K562 (cell line): ENCODE measurements around the gene HOXB3. TPM values are rescaled to one million over a fixed set of nuclear protein-coding genes. Genes with fewer than 3 reads are reported as not detected.

Source experiments
- ATAC-seq: fragments of 200-7000 bp; cut with Tn5 transposase; 3 replicates; pipeline ENCODE4 v1.9.1; 2020; ENCODE audit warnings: moderate library complexity
- BruUV-seq: library from RNA; stranded (reverse); fragments of 400-500 nt; replicated peaks from 2 replicates; lab custom pipeline; 2021; lab: Mats Ljungman, UMichigan
- CTCF ChIA-PET: fragments of 300-600 bp; formaldehyde crosslinking; extraction: SDS; loops from one replicate; lab custom pipeline; 2021; ENCODE audit warnings: low intra/inter-chr PET ratio; lab: Yijun Ruan, JAX
- POLR2A ChIA-PET: fragments of 300-600, 350-650 bp; sonication (Branson Sonifier 250); formaldehyde crosslinking; extraction: SDS; loops from one replicate; lab custom pipeline; 2021; ENCODE audit warnings: antibody characterized with exemption, inconsistent platforms; lab: Yijun Ruan, JAX
- DNase-seq, 4 experiments: peaks; one replicate each; pipeline versions ENCODE4 v3.0.0 to v3.0.0-alpha.2; 2011 to 2018; ENCODE audit warnings: low spot score in 3 of 4, mixed read lengths in 3 of 4; ENCODE audit errors: extremely low read depth in 1 of 4
- FAIRE-seq: peaks from 2 replicates; lab custom pipeline; 2011; peaks lifted over from hg19 to GRCh38; lab: Jason Lieb, UNC
- H2AFZ ChIP-seq: 2 replicates; pipeline ENCODE4 v1.6.0; 2011; ENCODE audit warnings: low read depth, low read length, control low read depth, inconsistent platforms
- H3K27ac ChIP-seq: fragments of 200-600 bp; 3 replicates; pipeline ENCODE4 v1.8.0; 2011; ENCODE audit warnings: low read depth, mild to moderate bottlenecking, control low read depth, inconsistent platforms, low read length, moderate library complexity, mixed read lengths; ENCODE audit errors: extremely low read depth
- H3K27me3 ChIP-seq, 2 experiments: fragments of 300-600 bp in 1 of 2; 2 replicates in 1 of 2; 3 replicates in 1 of 2; pipeline versions ENCODE4 v1.6.0 to v1.8.0; 2011; ENCODE audit warnings: inconsistent platforms in 2 of 2, low read length in 2 of 2, mild to moderate bottlenecking in 1 of 2, mixed read lengths in 1 of 2, moderate library complexity in 1 of 2; ENCODE audit not compliant: control insufficient read depth in 2 of 2, insufficient read depth in 2 of 2
- H3K36me3 ChIP-seq: fragments of 300-600 bp; 3 replicates; pipeline ENCODE4 v1.8.0; 2011; ENCODE audit warnings: mild to moderate bottlenecking, low read length, inconsistent platforms; ENCODE audit not compliant: control insufficient read depth, insufficient read depth
- H3K4me1 ChIP-seq, 2 experiments: fragments of 200-600 bp in 1 of 2; replicated peaks in 1 of 2; 2 replicates in 1 of 2; 3 replicates in 1 of 2; pipeline versions ENCODE4 v1.5.1 to v1.8.0; 2011; ENCODE audit warnings: inconsistent platforms in 2 of 2, low read length in 2 of 2, mild to moderate bottlenecking in 1 of 2, mixed read lengths in 1 of 2, moderate library complexity in 1 of 2; ENCODE audit not compliant: control insufficient read depth in 2 of 2, insufficient read depth in 2 of 2
- H3K4me2 ChIP-seq: 2 replicates; pipeline ENCODE4 v1.6.1; 2011; ENCODE audit warnings: low read length, control low read depth, inconsistent platforms, mixed read lengths; ENCODE audit not compliant: insufficient read depth
- H3K4me3 ChIP-seq: fragments of 200-600 bp; sonication (generic), shearing (Covaris generic); 2 replicates; pipeline ENCODE4 v1.5.1; 2016; ENCODE audit warnings: control low read depth, inconsistent platforms
- H3K79me2 ChIP-seq: fragments of 200-600 bp; 3 replicates; pipeline ENCODE4 v1.8.0; 2011; ENCODE audit warnings: low read length, inconsistent platforms; ENCODE audit not compliant: control insufficient read depth, insufficient read depth
- H3K9ac ChIP-seq, 2 experiments: 2 replicates each; pipeline versions ENCODE4 v1.6.0 to v1.6.1; 2011; ENCODE audit warnings: low read depth in 2 of 2, low read length in 2 of 2, control low read depth in 1 of 2, inconsistent platforms in 1 of 2, mild to moderate bottlenecking in 1 of 2, mixed read lengths in 1 of 2; ENCODE audit not compliant: insufficient read depth in 1 of 2
- H3K9me1 ChIP-seq: one replicate; pipeline ENCODE4 v1.6.0; 2011; ENCODE audit warnings: inconsistent platforms, mild to moderate bottlenecking, low read length, moderate library complexity; ENCODE audit not compliant: control insufficient read depth, insufficient read depth
- H3K9me3 ChIP-seq: replicated peaks from 2 replicates; pipeline ENCODE4 v1.5.1; 2011; ENCODE audit warnings: low read depth, low read length, inconsistent platforms; ENCODE audit not compliant: control insufficient read depth, insufficient read depth
- H4K20me1 ChIP-seq: replicated peaks from 2 replicates; pipeline ENCODE4 v1.6.1; 2011; ENCODE audit warnings: low read length, inconsistent platforms, mixed read lengths; ENCODE audit not compliant: control insufficient read depth, insufficient read depth
- CBX2 ChIP-seq: fragments of 200-600 bp; sonication (generic); IDR thresholded peaks from one replicate; pipeline ENCODE4 v1.6.1; 2012; ENCODE audit warnings: mild to moderate bottlenecking, low read length, inconsistent platforms; ENCODE audit not compliant: insufficient read depth, poor library complexity, severe bottlenecking
- CHD2 ChIP-seq: IDR thresholded peaks from 2 replicates; pipeline ENCODE4 v1.6.1; 2011; ENCODE audit warnings: low read depth, low read length
- FOSL1 ChIP-seq: fragments of 200-800 bp; sonication (Bioruptor generic); conservative IDR thresholded peaks from 2 replicates; pipeline ENCODE4 v1.6.1; 2016; ENCODE audit warnings: missing genetic modification characterization, missing compliant biosample characterization
- GTF2A2 ChIP-seq: IDR thresholded peaks from 2 replicates; pipeline ENCODE4 v1.6.1; 2016; ENCODE audit warnings: mild to moderate bottlenecking, missing genetic modification characterization, missing compliant biosample characterization
- HMG20A ChIP-seq: fragments of 450-650 bp; formaldehyde crosslinking; conservative IDR thresholded peaks from 2 replicates; pipeline ENCODE4 v1.4.0; 2020; ENCODE audit warnings: mild to moderate bottlenecking, mixed read lengths
- KLF6 ChIP-seq: fragments of 250-450 bp; sonication (Bioruptor Pico); IDR thresholded peaks from 2 replicates; pipeline ENCODE4 v1.4.0; 2020; ENCODE audit warnings: mild to moderate bottlenecking, moderate library complexity, borderline replicate concordance
- RBBP5 ChIP-seq: fragments of 200-600 bp; sonication (generic); IDR thresholded peaks from 2 replicates; pipeline ENCODE4 v1.6.1; 2012; ENCODE audit warnings: borderline replicate concordance, mild to moderate bottlenecking, low read length, control low read depth, inconsistent platforms; ENCODE audit not compliant: insufficient read depth, poor library complexity, severe bottlenecking
- SMARCA5 ChIP-seq: fragments of 450-650 bp; IDR thresholded peaks from 2 replicates; pipeline ENCODE4 v1.6.1; 2016
- ZFP1 ChIP-seq: fragments of 450-650 bp; formaldehyde crosslinking; IDR thresholded peaks from 2 replicates; pipeline ENCODE4 v1.4.0; 2020; ENCODE audit warnings: mild to moderate bottlenecking, mixed read lengths
- ZNF197 ChIP-seq: fragments of 200-800 bp; sonication (Bioruptor generic); IDR thresholded peaks from 2 replicates; pipeline ENCODE4 v1.6.1; 2016; ENCODE audit warnings: low read depth, missing genetic modification characterization, missing compliant biosample characterization
- ZNF274 ChIP-seq: IDR thresholded peaks from 2 replicates; pipeline ENCODE4 v1.6.1; 2011; ENCODE audit warnings: low read depth, mild to moderate bottlenecking, low read length, moderate library complexity, borderline replicate concordance
- ZNF384 ChIP-seq: IDR thresholded peaks from 2 replicates; pipeline ENCODE4 v1.6.1; 2012; ENCODE audit warnings: low read depth, low read length, improper control_type of control experiment
- ZNF699 ChIP-seq: fragments of 250-450 bp; sonication (Bioruptor Pico); IDR thresholded peaks from 2 replicates; pipeline ENCODE4 v1.8.0; 2021; ENCODE audit warnings: mild to moderate bottlenecking, moderate library complexity; ENCODE audit not compliant: insufficient replicate concordance
- ZSCAN32 ChIP-seq: fragments of 450-650 bp; formaldehyde crosslinking; IDR thresholded peaks from 2 replicates; pipeline ENCODE4 v1.4.0; 2020; ENCODE audit warnings: mild to moderate bottlenecking, moderate library complexity
- WGBS: fragments of 100-300 bp; shearing (Covaris generic); methylation state at CpG from one replicate; pipeline ENCODE4 v1.1.6; 2016; ENCODE audit warnings: low coverage, mixed read lengths; ENCODE audit not compliant: insufficient coverage; ENCODE audit errors: missing lambda C conversion rate; 5-methylcytosine and 5-hydroxymethylcytosine counted together
- in situ Hi-C: fragments of 300-500 bp; cut with MboI; formaldehyde crosslinking; loops from 4 replicates; pipeline ENCODE4 v1.15.0; 2018; ENCODE audit warnings: inconsistent platforms, mixed read lengths
- intact Hi-C: fragments of 100-400 bp; cut with micrococcal nuclease; formaldehyde crosslinking; loops from 2 replicates; pipeline ENCODE4 v1.14.2; 2022
- polyA plus RNA-seq, 8 experiments: library from polyadenylated mRNA; depleted of rRNA in 4 of 8; stranded (reverse) in 5 of 8; unstranded in 3 of 8; fragments of >200 nt; fragmentation: Nextera tagmentation in 2 of 8; fragmentation: Illumina TruSeq in 1 of 8; extraction: Ambion mirVana in 2 of 8; extraction: Trizol in 1 of 8; gene quantifications; 2 replicates each; pipeline versions ENCODE4 v1.2.1 to v1.2.3, GENCODE V29; 2011 to 2014; ENCODE audit warnings: inconsistent platforms in 1 of 8, missing spikeins in 1 of 8
- total RNA-seq, 7 experiments: library from RNA; depleted of rRNA in 6 of 7; stranded (reverse); fragments of >200 nt in 6 of 7; fragmentation: Illumina TruSeq in 2 of 7; extraction: Trizol in 2 of 7; gene quantifications; 2 replicates each; pipeline versions ENCODE4 v1.2.1 to v1.2.3, GENCODE V29; 2011 to 2021; ENCODE audit warnings: low replicate concordance in 1 of 7
- TF ChIP-seq, protein P1 (sequence below): fragments of 450-650 bp; IDR thresholded peaks from 2 replicates; pipeline ENCODE4 v1.6.1; 2016; ENCODE audit warnings: mild to moderate bottlenecking

The HOXB3 gene
- total and polyA plus RNA-seq, 9 of the 15 experiments (the other 6 are each of a cell fraction or from before 2014, with no cell fraction given) = 2.4 to 41.3 (median 20.2) TPM

DNA sequence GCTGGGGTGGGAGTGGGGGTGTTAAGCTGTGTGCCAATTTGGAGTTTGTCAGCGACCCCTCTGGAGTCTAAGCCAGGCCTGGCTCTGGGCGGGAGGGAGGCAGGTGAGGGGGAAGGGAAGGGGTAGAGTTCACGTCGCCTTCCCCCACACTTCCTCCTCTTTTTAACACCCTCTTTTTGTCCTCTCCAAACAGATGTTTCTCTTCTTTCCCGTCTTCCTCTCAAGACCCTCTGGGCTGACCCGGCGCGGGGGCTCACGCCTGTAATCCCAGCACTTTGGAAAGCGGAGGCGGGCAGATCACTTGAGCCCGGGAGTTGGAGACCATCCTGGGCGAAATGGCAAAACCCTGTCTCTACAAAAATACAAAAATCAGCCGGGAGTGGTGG lies 62.5 kb downstream of the HOXB3 start (continued):
- TF ChIP-seq ZSCAN32 (CRISPR knock-in tag) = no peak
- no peak for TF ChIP-seq ZNF384
- TF ChIP-seq, protein P1, sequence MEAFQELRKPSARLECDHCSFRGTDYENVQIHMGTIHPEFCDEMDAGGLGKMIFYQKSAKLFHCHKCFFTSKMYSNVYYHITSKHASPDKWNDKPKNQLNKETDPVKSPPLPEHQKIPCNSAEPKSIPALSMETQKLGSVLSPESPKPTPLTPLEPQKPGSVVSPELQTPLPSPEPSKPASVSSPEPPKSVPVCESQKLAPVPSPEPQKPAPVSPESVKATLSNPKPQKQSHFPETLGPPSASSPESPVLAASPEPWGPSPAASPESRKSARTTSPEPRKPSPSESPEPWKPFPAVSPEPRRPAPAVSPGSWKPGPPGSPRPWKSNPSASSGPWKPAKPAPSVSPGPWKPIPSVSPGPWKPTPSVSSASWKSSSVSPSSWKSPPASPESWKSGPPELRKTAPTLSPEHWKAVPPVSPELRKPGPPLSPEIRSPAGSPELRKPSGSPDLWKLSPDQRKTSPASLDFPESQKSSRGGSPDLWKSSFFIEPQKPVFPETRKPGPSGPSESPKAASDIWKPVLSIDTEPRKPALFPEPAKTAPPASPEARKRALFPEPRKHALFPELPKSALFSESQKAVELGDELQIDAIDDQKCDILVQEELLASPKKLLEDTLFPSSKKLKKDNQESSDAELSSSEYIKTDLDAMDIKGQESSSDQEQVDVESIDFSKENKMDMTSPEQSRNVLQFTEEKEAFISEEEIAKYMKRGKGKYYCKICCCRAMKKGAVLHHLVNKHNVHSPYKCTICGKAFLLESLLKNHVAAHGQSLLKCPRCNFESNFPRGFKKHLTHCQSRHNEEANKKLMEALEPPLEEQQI = no peak
- TF ChIP-seq FOSL1 (tag) = no peak
- TF ChIP-seq SMARCA5 = no peak
- no peak for TF ChIP-seq RBBP5

DNA sequence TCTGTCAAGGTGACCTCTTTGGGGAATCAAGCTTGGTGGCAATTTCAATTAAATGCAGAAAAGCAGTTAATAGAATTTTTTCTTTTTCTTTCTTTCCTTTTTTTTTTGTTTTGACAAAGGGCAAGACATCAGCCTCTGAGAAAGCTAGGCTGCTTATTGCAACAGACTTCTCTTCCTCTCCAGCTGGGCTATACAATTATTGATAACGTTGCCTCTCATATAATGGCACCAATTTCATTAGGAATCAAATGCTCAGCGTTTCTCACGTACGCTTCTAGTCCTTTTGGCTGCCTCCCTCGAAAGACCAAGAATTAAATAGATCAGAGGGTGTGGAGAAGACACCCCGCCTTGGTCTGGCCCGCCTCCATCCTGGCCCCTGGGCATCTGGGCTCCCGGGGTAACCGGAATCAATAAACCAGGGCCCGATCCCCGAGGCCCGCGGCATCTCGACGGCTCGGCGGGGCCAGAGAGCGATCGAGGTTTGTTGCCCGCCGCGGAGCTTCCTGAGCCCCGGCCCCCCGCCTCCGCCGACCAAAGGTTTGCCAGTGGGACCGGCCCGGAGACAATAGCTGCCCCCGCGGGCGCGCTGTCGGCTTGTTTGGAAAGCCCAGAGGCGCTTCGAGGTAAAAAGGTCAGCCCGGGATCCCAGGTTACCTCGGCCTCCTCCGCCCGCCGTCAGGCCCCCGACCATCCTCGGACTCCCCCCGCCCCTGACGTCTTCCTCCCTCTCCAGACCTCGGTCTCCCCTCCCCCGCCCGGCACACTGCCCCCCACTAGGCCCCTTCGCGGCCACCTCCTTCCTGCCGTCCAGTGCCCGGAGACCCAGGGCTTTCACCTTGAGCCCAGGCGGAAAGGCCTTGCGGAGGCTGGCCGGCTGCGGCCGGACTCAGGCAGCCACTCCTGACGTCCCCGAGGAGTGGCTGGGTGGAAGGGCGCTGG lies 63.2 kb downstream of the HOXB3 start:
- Histone ChIP-seq H3K9me3 (no peaks in the 10 kb centered on the region), H3K79me2 (no peaks in the 10 kb centered on the region), H3K4me3 (no peak overlapping the region), H2AFZ (peak overlapping the region; percentile 56; the same call in 1 of the 2 replicates), H3K27ac (no peak overlapping the region), H3K9ac (peak overlapping the region in 1 of 2 experiments; percentile 38; a peak in 1 of 4 replicates), H3K36me3 (no peaks in the 10 kb centered on the region), H3K9me1 (no peaks in the 10 kb centered on the region), H3K4me2 (no peak overlapping the region), H4K20me1 (no peaks in the 10 kb centered on the region), H3K4me1 (peaks cover 31 to 42% of the 10 kb centered on the region in 2 experiments), H3K27me3 (no peaks in the 10 kb centered on the region)
- ATAC-seq = no peak
- in situ Hi-C loops (no loop called here), intact Hi-C loops (no loop called here)
- no peak for FAIRE-seq
- CTCF ChIA-PET = no interaction called here
- no TSS peak for BruUV-seq
- 88% methylated on average over 25 of the region's 59 CpGs for WGBS
- no peak for DNase-seq
- POLR2A ChIA-PET = no interaction called here
- TF ChIP-seq CBX2 = no peak
- no peak for TF ChIP-seq GTF2A2
- TF ChIP-seq ZFP1 (CRISPR knock-in tag) = no peak
- no peak for TF ChIP-seq ZNF699 (CRISPR knock-in tag)
- TF ChIP-seq HMG20A (CRISPR knock-in tag) = no peak
- TF ChIP-seq ZNF197 (CRISPR knock-in tag) = no peak
- no peak for TF ChIP-seq CHD2
- no peak for TF ChIP-seq KLF6 (CRISPR knock-in tag)
- TF ChIP-seq ZNF274 = no peak
